Measurements from ENCODE around the gene SLC9A5. TPM values are rescaled to one million over a fixed set of nuclear protein-coding genes. Genes with fewer than 3 reads are reported as not detected.

SLC9A5 gene
- polyA plus RNA-seq, 3 donors, result 1.0 TPM; not detected in 2

GRCh38 chr16:67230809-67231660, 17.7 kb upstream of the SLC9A5 start:
- H3K4me2 ChIP-seq (replicated peaks; ENCODE audit: extremely low read depth, low read length, poor library complexity, severe bottlenecking), result no peak overlapping the region
- H3K27me3 ChIP-seq (ENCODE audit: control insufficient read depth in 2 of 2, insufficient read depth in 2 of 2, low read length in 2 of 2), result no peaks in the 10 kb centered on the region
- H3K9ac ChIP-seq (ENCODE audit: insufficient read depth, low read length, poor library complexity, severe bottlenecking), result no peak overlapping the region
- Mint-ChIP-seq H3K4me3 (no peak overlapping the region), H3K9me3 (peaks cover 0 to 3% (median 0%) of the 10 kb centered on the region in 7 donors), H3K27ac (peak overlapping the region in 3 of 7 donors; percentile 28 to 75 (median 33)), H3K27me3 (ENCODE audit: low read depth in 3 of 3) (peaks cover 0 to 2% (median 1%) of the 10 kb centered on the region in 3 donors), H3K4me1 (peaks cover 17% of the 10 kb centered on the region), H3K36me3 (peaks cover 60 to 76% of the 10 kb centered on the region in 2 donors)
- H3K4me3 ChIP-seq (replicated peaks in 1 of 3; ENCODE audit: low read depth in 2 of 3, low read length in 3 of 3), result no peak overlapping the region
- H3K27ac ChIP-seq (ENCODE audit: low read depth in 1 of 2, low read length in 2 of 2), result peak overlapping the region in 1 of 2 donors; percentile 3
- peaks cover 27% of the 10 kb centered on the region for H3K79me2 ChIP-seq (ENCODE audit: insufficient read depth, low read length)
- TF ChIP-seq, protein P1, sequence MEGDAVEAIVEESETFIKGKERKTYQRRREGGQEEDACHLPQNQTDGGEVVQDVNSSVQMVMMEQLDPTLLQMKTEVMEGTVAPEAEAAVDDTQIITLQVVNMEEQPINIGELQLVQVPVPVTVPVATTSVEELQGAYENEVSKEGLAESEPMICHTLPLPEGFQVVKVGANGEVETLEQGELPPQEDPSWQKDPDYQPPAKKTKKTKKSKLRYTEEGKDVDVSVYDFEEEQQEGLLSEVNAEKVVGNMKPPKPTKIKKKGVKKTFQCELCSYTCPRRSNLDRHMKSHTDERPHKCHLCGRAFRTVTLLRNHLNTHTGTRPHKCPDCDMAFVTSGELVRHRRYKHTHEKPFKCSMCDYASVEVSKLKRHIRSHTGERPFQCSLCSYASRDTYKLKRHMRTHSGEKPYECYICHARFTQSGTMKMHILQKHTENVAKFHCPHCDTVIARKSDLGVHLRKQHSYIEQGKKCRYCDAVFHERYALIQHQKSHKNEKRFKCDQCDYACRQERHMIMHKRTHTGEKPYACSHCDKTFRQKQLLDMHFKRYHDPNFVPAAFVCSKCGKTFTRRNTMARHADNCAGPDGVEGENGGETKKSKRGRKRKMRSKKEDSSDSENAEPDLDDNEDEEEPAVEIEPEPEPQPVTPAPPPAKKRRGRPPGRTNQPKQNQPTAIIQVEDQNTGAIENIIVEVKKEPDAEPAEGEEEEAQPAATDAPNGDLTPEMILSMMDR (IDR thresholded peaks at IDR 0.05), result no peak
- 100% methylated on average over 10 of the region's 12 CpGs for WGBS (ENCODE audit: insufficient coverage)
- peaks cover 48% of the 10 kb centered on the region for H4K20me1 ChIP-seq (ENCODE audit: insufficient read depth, low read length)
- peaks cover 66 to 76% of the 10 kb centered on the region in 2 donors for H3K36me3 ChIP-seq (replicated peaks in 1 of 2; ENCODE audit: control insufficient read depth in 1 of 2, insufficient read depth in 2 of 2, low read length in 2 of 2)
- H3K4me1 ChIP-seq (ENCODE audit: control insufficient read depth in 1 of 2, insufficient read depth in 2 of 2, low read length in 2 of 2), result peaks cover 14 to 19% of the 10 kb centered on the region in 2 donors
- no peaks in the 10 kb centered on the region for H3K9me3 ChIP-seq (replicated peaks in 1 of 2; ENCODE audit: control insufficient read depth in 1 of 2, insufficient read depth in 1 of 2, low read length in 2 of 2)
- H2AFZ ChIP-seq (ENCODE audit: insufficient read depth, low read depth, low read length, poor library complexity, severe bottlenecking), result no peak overlapping the region
- no peak for DNase-seq
- intact Hi-C loops (cut with micrococcal nuclease), result no loop called here

DNA sequence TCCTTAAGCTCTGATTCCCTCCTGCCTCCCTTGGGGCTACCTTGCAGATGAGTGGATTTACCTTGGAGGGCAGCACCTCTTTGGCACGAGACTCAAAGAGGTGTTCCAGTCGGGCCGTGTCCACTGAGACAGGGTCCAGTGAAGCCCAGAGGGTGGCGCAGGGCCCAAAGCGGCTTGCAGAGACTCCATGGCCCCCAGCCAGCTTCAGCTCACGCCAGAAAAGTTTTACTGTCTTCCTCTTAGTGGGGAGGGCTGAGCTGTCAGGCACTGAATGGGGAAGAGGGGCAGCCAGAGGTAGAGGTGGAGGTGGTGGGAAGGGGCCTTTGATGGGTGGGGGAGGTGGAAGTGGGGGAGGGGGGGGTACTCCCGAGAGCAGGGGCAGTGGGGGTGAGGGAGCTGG, 15.2 kb upstream of the SLC9A5 start:
- Mint-ChIP-seq H3K36me3 (peaks cover 81 to 99% of the 10 kb centered on the region in 2 donors), H3K4me3 (no peak overlapping the region), H3K27me3 (ENCODE audit: low read depth in 3 of 3) (peaks cover 0 to 4% (median 2%) of the 10 kb centered on the region in 3 donors), H3K4me1 (peaks cover 4% of the 10 kb centered on the region), H3K27ac (no peak overlapping the region), H3K9me3 (peaks cover 0 to 3% (median 0%) of the 10 kb centered on the region in 7 donors)
- H3K36me3 ChIP-seq (replicated peaks in 1 of 2; ENCODE audit: control insufficient read depth in 1 of 2, insufficient read depth in 2 of 2, low read length in 2 of 2), result peaks cover 83 to 97% of the 10 kb centered on the region in 2 donors
- H3K4me1 ChIP-seq (ENCODE audit: control insufficient read depth in 1 of 2, insufficient read depth in 2 of 2, low read length in 2 of 2), result no peaks in the 10 kb centered on the region
- peaks cover 6% of the 10 kb centered on the region for H3K79me2 ChIP-seq (ENCODE audit: insufficient read depth, low read length)
- DNase-seq, result no peak
- no peak overlapping the region for H2AFZ ChIP-seq (ENCODE audit: insufficient read depth, low read depth, low read length, poor library complexity, severe bottlenecking)
- intact Hi-C loops (cut with micrococcal nuclease), result no loop called here
- WGBS (ENCODE audit: insufficient coverage), result 97% methylated on average over 6 of the region's 7 CpGs
- no peak overlapping the region for H3K27ac ChIP-seq (ENCODE audit: low read depth in 1 of 2, low read length in 2 of 2)
- H3K4me3 ChIP-seq (replicated peaks in 1 of 3; ENCODE audit: low read depth in 2 of 3, low read length in 3 of 3), result no peak overlapping the region
- no peak overlapping the region for H3K9ac ChIP-seq (ENCODE audit: insufficient read depth, low read length, poor library complexity, severe bottlenecking)
- H3K27me3 ChIP-seq (ENCODE audit: control insufficient read depth in 2 of 2, insufficient read depth in 2 of 2, low read length in 2 of 2), result no peaks in the 10 kb centered on the region
- H4K20me1 ChIP-seq (ENCODE audit: insufficient read depth, low read length), result peaks cover 58% of the 10 kb centered on the region
- H3K9me3 ChIP-seq (replicated peaks in 1 of 2; ENCODE audit: control insufficient read depth in 1 of 2, insufficient read depth in 1 of 2, low read length in 2 of 2), result no peaks in the 10 kb centered on the region
- H3K4me2 ChIP-seq (replicated peaks; ENCODE audit: extremely low read depth, low read length, poor library complexity, severe bottlenecking), result no peak overlapping the region
- TF ChIP-seq, protein P1 (IDR thresholded peaks at IDR 0.05), result no peak
